Testis (tissue), 3 donors: Measurements from ENCODE around the gene UVSSA. TPM values are rescaled to one million over a fixed set of nuclear protein-coding genes. Genes with fewer than 3 reads are reported as not detected.
A peak's percentile ranks its signal among the peaks of the same experiment; 100 is the strongest.

ENCODE experiments used
- DNase-seq: peaks from one replicate; pipeline ENCODE4 v3.0.0-alpha.2; 2019
- H3K27ac ChIP-seq, 2 donors: fragments of 200-600 bp; sonication (generic); one replicate each; pipeline ENCODE4 v1.5.1; 2019
- H3K27me3 ChIP-seq: fragments of 200-600 bp; sonication (generic); one replicate; pipeline ENCODE4 v1.5.1; 2019
- H3K36me3 ChIP-seq: fragments of 200-600 bp; sonication (generic); one replicate; pipeline ENCODE4 v1.5.1; 2017; ENCODE audit warnings: low read depth; ENCODE audit errors: missing control alignments
- H3K4me1 ChIP-seq: fragments of 200-600 bp; sonication (generic); one replicate; pipeline ENCODE4 v1.5.1; 2019
- H3K4me3 ChIP-seq, 2 donors: fragments of 200-600 bp; sonication (generic); one replicate each; pipeline ENCODE4 v1.5.1; 2017 to 2019
- H3K9me3 ChIP-seq: fragments of 200-600 bp; sonication (generic); one replicate; pipeline ENCODE4 v1.5.1; 2017
- POLR2A ChIP-seq: fragments of 450-650 bp; IDR thresholded peaks from one replicate; pipeline ENCODE4 v1.6.1; 2017; ENCODE audit warnings: antibody characterized with exemption, mild to moderate bottlenecking, moderate library complexity
- WGBS, 2 donors: methylation state at CpG; one replicate each; pipeline ENCODE4 v1.1.5; 2018; 5-methylcytosine and 5-hydroxymethylcytosine counted together
- intact Hi-C: fragments of 100-400 bp; cut with DNase I; formaldehyde crosslinking; loops from one replicate; pipeline ENCODE4 v1.15.1; 2023; ENCODE audit warnings: low total_unique reads
- polyA plus RNA-seq: library from polyadenylated mRNA; stranded (reverse); fragments of 350-450 nt; fragmentation: Illumina TruSeq; extraction: RNeasy Lipid Tissue Mini Kit (QIAGEN cat#74804); gene quantifications from one replicate; pipeline ENCODE4 v1.2.3, GENCODE V29; 2014; ENCODE audit warnings: low read depth, low replicate concordance; ENCODE audit not compliant: insufficient read depth
- total RNA-seq, 2 donors: library from RNA; depleted of rRNA; stranded (reverse); fragments of >200 nt; gene quantifications; one replicate each; pipeline ENCODE4 v1.2.3, GENCODE V29; 2016
- TF ChIP-seq, protein P1 (sequence below), 3 experiments: fragments of 450-650 bp in 2 of 3; fragments of 200-600 bp in 1 of 3; sonication (generic) in 1 of 3; IDR thresholded peaks; one replicate each; pipeline ENCODE4 v1.5.1; 2016 to 2019; ENCODE audit warnings: antibody characterized with exemption in 3 of 3, mild to moderate bottlenecking in 2 of 3, moderate library complexity in 1 of 3

The UVSSA gene
- total and polyA plus RNA-seq, 3 donors from 2014 or later: 35.8 to 94.6 (median 71.5) TPM

DNA sequence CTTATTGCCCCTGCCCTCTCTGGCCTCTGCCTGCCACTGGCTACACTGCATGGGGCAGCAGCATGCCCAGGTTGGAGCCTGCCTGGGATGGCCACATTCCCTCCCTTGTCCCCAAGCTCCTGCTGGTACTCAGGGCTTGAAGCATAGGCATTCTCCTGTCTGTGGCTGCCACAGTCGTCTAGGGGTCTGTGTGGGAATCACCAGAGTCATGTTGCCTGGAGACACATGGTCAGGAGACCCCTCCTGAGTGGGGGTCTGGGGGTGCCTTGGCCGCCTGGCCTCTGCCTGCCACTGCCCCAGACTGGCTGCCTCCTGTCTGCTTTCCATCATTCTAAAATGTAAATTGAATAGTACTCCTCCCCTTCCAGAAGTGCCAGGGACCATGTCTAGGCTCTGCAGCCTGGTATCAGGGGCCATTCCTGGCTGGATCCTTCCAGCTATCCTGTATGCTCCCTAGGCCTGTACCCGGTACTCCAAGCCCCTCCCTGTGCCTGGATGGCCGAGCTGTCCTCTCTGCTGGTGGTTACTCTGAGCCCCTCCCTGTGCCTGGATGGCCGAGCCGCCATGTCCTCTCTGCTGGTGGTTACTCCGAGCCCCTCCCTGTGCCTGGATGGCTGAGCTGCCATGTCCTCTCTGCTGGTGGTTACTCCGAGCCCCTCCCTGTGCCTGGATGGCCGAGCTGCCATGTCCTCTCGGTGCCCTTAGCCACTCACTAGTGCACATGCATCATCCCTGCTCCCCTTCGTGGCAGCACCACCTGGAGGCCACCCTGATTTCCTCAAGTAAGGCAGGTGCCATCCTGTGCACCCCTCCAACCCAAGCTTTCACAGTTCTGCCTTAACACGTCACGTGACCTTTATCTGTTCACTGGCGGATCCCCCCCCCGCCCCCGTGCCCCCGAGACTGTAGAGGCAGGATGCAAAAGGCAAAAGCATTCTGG is 64.7 kb downstream of the UVSSA start:
- H3K27ac ChIP-seq: no peak overlapping the region
- no peaks in the 10 kb centered on the region for H3K4me1 ChIP-seq
- intact Hi-C loops: no loop called here
- DNase-seq: no peak
- no peak overlapping the region for H3K4me3 ChIP-seq
- no peaks in the 10 kb centered on the region for H3K27me3 ChIP-seq
- no peaks in the 10 kb centered on the region for H3K9me3 ChIP-seq
- 45 to 47% methylated on average over 14 to 17 of the region's 17 CpGs for WGBS, 2 donors
- TF ChIP-seq, protein P1, sequence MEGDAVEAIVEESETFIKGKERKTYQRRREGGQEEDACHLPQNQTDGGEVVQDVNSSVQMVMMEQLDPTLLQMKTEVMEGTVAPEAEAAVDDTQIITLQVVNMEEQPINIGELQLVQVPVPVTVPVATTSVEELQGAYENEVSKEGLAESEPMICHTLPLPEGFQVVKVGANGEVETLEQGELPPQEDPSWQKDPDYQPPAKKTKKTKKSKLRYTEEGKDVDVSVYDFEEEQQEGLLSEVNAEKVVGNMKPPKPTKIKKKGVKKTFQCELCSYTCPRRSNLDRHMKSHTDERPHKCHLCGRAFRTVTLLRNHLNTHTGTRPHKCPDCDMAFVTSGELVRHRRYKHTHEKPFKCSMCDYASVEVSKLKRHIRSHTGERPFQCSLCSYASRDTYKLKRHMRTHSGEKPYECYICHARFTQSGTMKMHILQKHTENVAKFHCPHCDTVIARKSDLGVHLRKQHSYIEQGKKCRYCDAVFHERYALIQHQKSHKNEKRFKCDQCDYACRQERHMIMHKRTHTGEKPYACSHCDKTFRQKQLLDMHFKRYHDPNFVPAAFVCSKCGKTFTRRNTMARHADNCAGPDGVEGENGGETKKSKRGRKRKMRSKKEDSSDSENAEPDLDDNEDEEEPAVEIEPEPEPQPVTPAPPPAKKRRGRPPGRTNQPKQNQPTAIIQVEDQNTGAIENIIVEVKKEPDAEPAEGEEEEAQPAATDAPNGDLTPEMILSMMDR (IDR thresholded peaks at IDR 0.05): no peak
- TF ChIP-seq POLR2A: no peak
- H3K36me3 ChIP-seq: no peaks in the 10 kb centered on the region

DNA sequence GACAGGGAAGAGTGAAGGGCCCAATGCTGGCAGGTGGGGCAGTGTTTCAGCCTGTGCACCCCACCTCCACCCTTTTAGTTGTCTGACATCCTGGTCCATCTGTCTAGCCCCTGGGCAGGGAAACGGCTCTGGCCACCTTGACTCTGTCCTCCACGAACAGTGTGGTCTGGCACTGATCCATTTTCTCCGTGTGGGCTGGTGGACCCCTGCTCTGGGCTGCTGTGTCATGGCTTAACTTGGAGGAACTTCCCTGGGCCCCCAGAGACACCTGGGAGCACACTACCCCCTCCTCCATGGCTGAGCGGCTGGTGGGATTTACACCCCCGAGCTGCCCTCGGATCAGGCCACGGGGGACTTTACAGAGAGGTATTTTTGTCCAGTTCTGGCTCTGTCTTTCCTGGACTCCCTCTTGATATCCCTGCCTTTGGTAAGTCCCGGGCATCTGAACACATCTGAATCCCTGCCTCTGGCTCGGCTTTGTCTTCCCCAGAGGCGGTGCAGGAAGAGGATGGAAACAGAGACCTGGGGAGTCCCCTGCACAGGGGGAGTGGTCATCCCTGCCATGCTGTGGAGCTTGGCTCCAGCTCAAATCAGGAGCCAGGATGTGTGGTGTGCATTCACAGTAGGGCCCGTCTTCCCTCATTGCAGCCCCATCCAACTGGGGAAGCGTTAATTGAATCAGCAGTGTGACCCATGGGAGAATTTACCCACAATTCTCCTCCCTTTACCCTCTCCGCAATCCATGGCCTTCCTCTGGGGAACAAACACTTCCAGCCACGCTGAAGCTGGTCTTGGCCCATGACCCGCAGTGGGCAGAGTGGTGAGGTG is 65.6 kb downstream of the UVSSA start:
- intact Hi-C loops: no loop called here
- H3K36me3 ChIP-seq: no peaks in the 10 kb centered on the region
- no peaks in the 10 kb centered on the region for H3K9me3 ChIP-seq
- no peak for TF ChIP-seq POLR2A
- TF ChIP-seq, protein P1 (IDR thresholded peaks at IDR 0.05): no peak
- no peak for DNase-seq
- WGBS, 2 donors: 60 to 61% methylated on average over 7 to 15 of the region's 15 CpGs
- H3K4me1 ChIP-seq: no peaks in the 10 kb centered on the region
- no peaks in the 10 kb centered on the region for H3K27me3 ChIP-seq
- H3K27ac ChIP-seq: no peak overlapping the region
- H3K4me3 ChIP-seq: no peak overlapping the region

DNA sequence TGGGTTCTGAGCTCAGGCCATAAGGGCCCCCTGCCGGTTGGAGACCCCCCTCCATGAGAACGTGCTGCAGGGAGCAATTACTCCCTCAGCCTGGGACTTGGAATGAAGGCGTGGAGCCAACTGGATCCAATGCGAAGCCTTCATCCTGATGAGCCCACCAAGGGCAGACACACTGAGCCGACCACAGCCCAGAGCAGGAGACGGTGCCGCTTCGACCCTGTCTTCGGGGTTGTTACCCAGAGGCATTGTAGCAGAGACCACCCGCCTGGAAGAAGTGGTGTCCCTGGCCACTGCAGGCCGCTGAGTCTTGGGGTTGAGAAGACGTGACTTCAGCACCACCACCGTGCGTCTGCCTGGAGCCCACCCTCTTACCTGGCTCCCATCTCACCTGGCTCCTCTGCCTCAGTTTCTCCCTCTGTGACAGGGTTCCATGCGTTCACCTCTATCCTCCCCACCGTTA is 66.2 kb downstream of the UVSSA start:
- no peak overlapping the region for H3K27ac ChIP-seq
- no peaks in the 10 kb centered on the region for H3K4me1 ChIP-seq
- no peaks in the 10 kb centered on the region for H3K9me3 ChIP-seq
- no peaks in the 10 kb centered on the region for H3K36me3 ChIP-seq
- WGBS, 2 donors: 51 to 52% methylated on average over 13 to 16 of the region's 16 CpGs
- intact Hi-C loops: no loop called here
- no peaks in the 10 kb centered on the region for H3K27me3 ChIP-seq
- H3K4me3 ChIP-seq: no peak overlapping the region
- TF ChIP-seq, protein P1 (IDR thresholded peaks at IDR 0.05): no peak
- no peak for TF ChIP-seq POLR2A
- no peak for DNase-seq

DNA sequence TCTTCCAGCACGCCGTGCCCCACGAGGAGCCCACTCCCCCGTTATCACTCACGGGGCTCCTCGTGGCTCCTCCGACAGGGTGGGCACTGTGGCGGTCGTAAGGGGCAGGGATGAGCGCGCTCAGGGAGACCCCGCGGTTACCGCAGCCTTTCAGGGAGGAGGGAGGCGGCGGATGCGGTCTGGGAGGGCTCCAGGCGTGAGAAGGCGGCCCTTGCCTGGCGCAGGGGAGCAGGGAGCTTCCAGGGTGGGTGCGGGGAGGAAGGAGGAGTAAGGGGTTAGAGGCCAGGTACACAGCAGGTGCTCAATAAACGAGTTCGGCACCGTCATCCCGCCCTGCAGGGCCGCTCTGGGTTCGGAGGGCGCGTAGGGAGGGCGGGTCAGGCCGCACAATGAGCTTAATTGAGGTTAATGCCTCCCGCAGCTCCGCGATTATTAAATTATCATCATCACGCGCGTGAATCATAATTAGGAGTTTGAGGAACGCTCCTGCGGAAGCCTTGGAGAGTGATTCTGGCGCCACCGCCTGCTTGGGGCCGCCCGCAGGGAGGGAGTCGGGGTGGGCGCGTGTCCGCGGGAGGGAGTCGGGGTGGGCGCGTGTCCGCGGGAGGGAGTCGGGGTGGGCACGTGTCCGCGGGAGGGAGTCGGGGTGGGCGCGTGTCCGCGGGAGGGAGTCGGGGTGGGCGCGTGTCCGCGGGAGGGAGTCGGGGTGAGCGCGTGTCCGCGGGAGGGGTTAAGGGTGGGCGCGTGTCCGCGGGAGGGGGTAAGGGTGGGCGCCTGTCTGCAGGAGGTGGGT is 66.9 kb downstream of the UVSSA start:
- Histone ChIP-seq H3K27ac (no peak overlapping the region), H3K27me3 (no peaks in the 10 kb centered on the region), H3K4me1 (no peaks in the 10 kb centered on the region), H3K4me3 (no peak overlapping the region), H3K9me3 (no peaks in the 10 kb centered on the region), H3K36me3 (no peaks in the 10 kb centered on the region)
- intact Hi-C loops: no loop called here
- 13 to 35% methylated on average over 12 to 45 of the region's 77 CpGs for WGBS, 2 donors
- peak; percentile 10 for DNase-seq
- TF ChIP-seq POLR2A: no peak
- TF ChIP-seq, protein P1 (IDR thresholded peaks at IDR 0.05): no peak
